Measurements from ENCODE around the gene ADGRL1. TPM values are rescaled to one million over a fixed set of nuclear protein-coding genes. Genes with fewer than 3 reads are reported as not detected.

ADGRL1 gene
- total and polyA plus RNA-seq, 2 donors, result 18.0 to 23.6 TPM

- H3K27ac ChIP-seq (ENCODE audit: low read depth), result no peak overlapping the region
- DNase-seq (ENCODE audit: extremely low spot score), result no peak
- H3K4me1 ChIP-seq (ENCODE audit: insufficient read depth), result peaks cover 2% of the 10 kb centered on the region
- H3K36me3 ChIP-seq (ENCODE audit: insufficient read depth), result peaks cover 3% of the 10 kb centered on the region
- no peak overlapping the region for H3K4me3 ChIP-seq (ENCODE audit: low read depth, low read length)
- WGBS, result 69% methylated on average over 2 of the region's 2 CpGs
Observed at GRCh38 chr19:14110650-14111049, 95.3 kb downstream of the ADGRL1 start.

GRCh38 chr19:14107581-14108461, 98.1 kb downstream of the ADGRL1 start:
- WGBS, result 54% methylated on average over 23 of the region's 23 CpGs
- peaks cover 2% of the 10 kb centered on the region for H3K4me1 ChIP-seq (ENCODE audit: insufficient read depth)
- no peak for DNase-seq (ENCODE audit: extremely low spot score)
- H3K27ac ChIP-seq (ENCODE audit: low read depth), result no peak overlapping the region
- H3K4me3 ChIP-seq (ENCODE audit: low read depth, low read length), result no peak overlapping the region
- H3K36me3 ChIP-seq (ENCODE audit: insufficient read depth), result peaks cover 7% of the 10 kb centered on the region

GRCh38 chr19:14106840-14107239, 99.1 kb downstream of the ADGRL1 start:
- peaks cover under 1% of the 10 kb centered on the region for H3K4me1 ChIP-seq (ENCODE audit: insufficient read depth)
- no peak overlapping the region for H3K4me3 ChIP-seq (ENCODE audit: low read depth, low read length)
- no peak overlapping the region for H3K27ac ChIP-seq (ENCODE audit: low read depth)
- DNase-seq (ENCODE audit: extremely low spot score), result no peak
- H3K36me3 ChIP-seq (ENCODE audit: insufficient read depth), result peaks cover 7% of the 10 kb centered on the region
- 88% methylated on average over 16 of the region's 16 CpGs for WGBS

GRCh38 chr19:14105680-14106079, 100.3 kb downstream of the ADGRL1 start:
- 78% methylated on average over 8 of the region's 8 CpGs for WGBS
- H3K36me3 ChIP-seq (ENCODE audit: insufficient read depth), result peaks cover 7% of the 10 kb centered on the region
- no peak overlapping the region for H3K27ac ChIP-seq (ENCODE audit: low read depth)
- no peaks in the 10 kb centered on the region for H3K4me1 ChIP-seq (ENCODE audit: insufficient read depth)
- no peak for DNase-seq (ENCODE audit: extremely low spot score)
- H3K4me3 ChIP-seq (ENCODE audit: low read depth, low read length), result no peak overlapping the region

GRCh38 chr19:14103310-14103709, 102.7 kb downstream of the ADGRL1 start:
- Histone ChIP-seq H3K4me1 (ENCODE audit: insufficient read depth) (no peaks in the 10 kb centered on the region), H3K36me3 (ENCODE audit: insufficient read depth) (peaks cover 7% of the 10 kb centered on the region), H3K4me3 (ENCODE audit: low read depth, low read length) (no peak overlapping the region), H3K27ac (ENCODE audit: low read depth) (no peak overlapping the region)
- WGBS, result 97% methylated on average over 1 of the region's 1 CpG
- no peak for DNase-seq (ENCODE audit: extremely low spot score)

- 87% methylated on average over 10 of the region's 10 CpGs for WGBS
- Histone ChIP-seq H3K4me3 (ENCODE audit: low read depth, low read length) (no peak overlapping the region), H3K4me1 (ENCODE audit: insufficient read depth) (no peaks in the 10 kb centered on the region), H3K36me3 (ENCODE audit: insufficient read depth) (peaks cover 7% of the 10 kb centered on the region), H3K27ac (ENCODE audit: low read depth) (no peak overlapping the region)
- DNase-seq (ENCODE audit: extremely low spot score), result no peak
Observed at GRCh38 chr19:14102756-14103155, 103.2 kb downstream of the ADGRL1 start.

GRCh38 chr19:14102102-14102696, 103.8 kb downstream of the ADGRL1 start:
- Histone ChIP-seq H3K27ac (ENCODE audit: low read depth) (no peak overlapping the region), H3K4me1 (ENCODE audit: insufficient read depth) (no peaks in the 10 kb centered on the region), H3K4me3 (ENCODE audit: low read depth, low read length) (no peak overlapping the region), H3K36me3 (ENCODE audit: insufficient read depth) (peaks cover 7% of the 10 kb centered on the region)
- 66% methylated on average over 11 of the region's 11 CpGs for WGBS
- DNase-seq (ENCODE audit: extremely low spot score), result no peak

GRCh38 chr19:14101003-14101545, 104.9 kb downstream of the ADGRL1 start:
- no peak overlapping the region for H3K4me3 ChIP-seq (ENCODE audit: low read depth, low read length)
- WGBS, result 94% methylated on average over 6 of the region's 6 CpGs
- H3K36me3 ChIP-seq (ENCODE audit: insufficient read depth), result peaks cover 4% of the 10 kb centered on the region
- DNase-seq (ENCODE audit: extremely low spot score), result no peak
- no peak overlapping the region for H3K27ac ChIP-seq (ENCODE audit: low read depth)
- H3K4me1 ChIP-seq (ENCODE audit: insufficient read depth), result no peaks in the 10 kb centered on the region

Small RNA genes within 50 kb of the gene (small RNA-seq; reads per million reads assigned to genes)
- gene RN7SL231P, result not detected

Other genes with a start within 250 kb of the ADGRL1 start
- 2.9 TPM for gene RFX1, start 199.8 kb downstream of the ADGRL1 start, total RNA-seq
- gene RFX1, start 199.8 kb downstream of the ADGRL1 start, polyA plus RNA-seq, result 8.1 TPM
- gene RLN3, start 178.0 kb downstream of the ADGRL1 start, total RNA-seq, result not detected
- not detected for gene RLN3, start 178.0 kb downstream of the ADGRL1 start, polyA plus RNA-seq
- gene IL27RA, start 174.4 kb downstream of the ADGRL1 start, total RNA-seq, result 2.0 TPM
- 4.8 TPM for gene IL27RA, start 174.4 kb downstream of the ADGRL1 start, polyA plus RNA-seq
- 0.90 TPM for gene PALM3, start 144.1 kb downstream of the ADGRL1 start, total RNA-seq
- 2.8 TPM for gene PALM3, start 144.1 kb downstream of the ADGRL1 start, polyA plus RNA-seq
- gene MISP3, start 133.4 kb downstream of the ADGRL1 start, total RNA-seq, result 0.21 TPM
- 2.6 TPM for gene MISP3, start 133.4 kb downstream of the ADGRL1 start, polyA plus RNA-seq
- gene C19orf67, start 120.4 kb downstream of the ADGRL1 start, total RNA-seq, result not detected
- not detected for gene C19orf67, start 120.4 kb downstream of the ADGRL1 start, polyA plus RNA-seq
- gene SAMD1, start 115.4 kb downstream of the ADGRL1 start, total RNA-seq, result 16.0 TPM
- gene SAMD1, start 115.4 kb downstream of the ADGRL1 start, polyA plus RNA-seq, result 50.5 TPM
- gene PRKACA, start 88.4 kb downstream of the ADGRL1 start, total RNA-seq, result 41.8 TPM
- gene PRKACA, start 88.4 kb downstream of the ADGRL1 start, polyA plus RNA-seq, result 91.4 TPM
- gene ASF1B, start 69.6 kb downstream of the ADGRL1 start, total RNA-seq, result 6.7 TPM
- gene ASF1B, start 69.6 kb downstream of the ADGRL1 start, polyA plus RNA-seq, result 1.2 TPM
- 12.5 TPM for gene ADGRE5, start 175.3 kb upstream of the ADGRL1 start, total RNA-seq
- gene ADGRE5, start 175.3 kb upstream of the ADGRL1 start, polyA plus RNA-seq, result 46.1 TPM
- 24.0 TPM for gene DDX39A, start 213.2 kb upstream of the ADGRL1 start, total RNA-seq
- gene DDX39A, start 213.2 kb upstream of the ADGRL1 start, polyA plus RNA-seq, result 52.2 TPM
- 39.4 TPM for gene PKN1, start 227.1 kb upstream of the ADGRL1 start, total RNA-seq
- 94.5 TPM for gene PKN1, start 227.1 kb upstream of the ADGRL1 start, polyA plus RNA-seq